Mesendoderm (in vitro differentiated cells): ENCODE results near the gene NQO2.
A peak's percentile ranks its signal among the peaks of the same experiment; 100 is the strongest.

Experiments
- DNase-seq: peaks from one replicate; pipeline ENCODE4 v3.0.0; 2013
- H2AK5ac ChIP-seq: 2 replicates; pipeline ENCODE4 v1.6.1; 2013; ENCODE audit warnings: low read length, inconsistent platforms
- H2BK120ac ChIP-seq: 2 replicates; pipeline ENCODE4 v1.6.1; 2013; ENCODE audit warnings: low read depth, mild to moderate bottlenecking, low read length, moderate library complexity, mixed read lengths
- H2BK15ac ChIP-seq: replicated peaks from 2 replicates; pipeline ENCODE4 v1.6.1; 2013; ENCODE audit warnings: low read depth, mild to moderate bottlenecking, moderate library complexity
- H2BK5ac ChIP-seq: 2 replicates; pipeline ENCODE4 v1.6.1; 2013; ENCODE audit warnings: low read length, inconsistent platforms
- H3K18ac ChIP-seq: 2 replicates; pipeline ENCODE4 v1.6.1; 2013; ENCODE audit warnings: mild to moderate bottlenecking, low read length, mixed read lengths
- H3K23ac ChIP-seq: one replicate; pipeline ENCODE4 v1.6.1; 2013; ENCODE audit warnings: low read length
- H3K27ac ChIP-seq: 2 replicates; pipeline ENCODE4 v1.5.1; 2013; ENCODE audit warnings: low read depth, mild to moderate bottlenecking, inconsistent platforms, low read length, moderate library complexity
- H3K27me3 ChIP-seq: 2 replicates; pipeline ENCODE4 v1.6.1; 2013; ENCODE audit warnings: low read length, control low read depth, mild to moderate bottlenecking, inconsistent platforms; ENCODE audit not compliant: insufficient read depth, poor library complexity
- H3K36me3 ChIP-seq: 2 replicates; pipeline ENCODE4 v1.6.1; 2013; ENCODE audit warnings: low read length, inconsistent platforms; ENCODE audit not compliant: control insufficient read depth, insufficient read depth
- H3K4ac ChIP-seq: one replicate; pipeline ENCODE4 v1.6.1; 2013; ENCODE audit warnings: low read depth, mild to moderate bottlenecking, low read length, moderate library complexity
- H3K4me1 ChIP-seq: 2 replicates; pipeline ENCODE4 v1.6.1; 2013; ENCODE audit warnings: low read depth, low read length, inconsistent platforms; ENCODE audit not compliant: control insufficient read depth
- H3K4me2 ChIP-seq: 2 replicates; pipeline ENCODE4 v1.6.1; 2013; ENCODE audit warnings: low read length
- H3K4me3 ChIP-seq: 2 replicates; pipeline ENCODE4 v1.5.1; 2013; ENCODE audit warnings: mild to moderate bottlenecking, low read length
- H3K56ac ChIP-seq: one replicate; pipeline ENCODE4 v1.6.1; 2013; ENCODE audit warnings: low read length
- H3K79me1 ChIP-seq: 2 replicates; pipeline ENCODE4 v1.6.1; 2013; ENCODE audit warnings: low read length, inconsistent platforms
- H3K79me2 ChIP-seq: 2 replicates; pipeline ENCODE4 v1.6.1; 2013; ENCODE audit warnings: mild to moderate bottlenecking, low read length; ENCODE audit not compliant: control insufficient read depth, insufficient read depth
- H3K9ac ChIP-seq: 2 replicates; pipeline ENCODE4 v1.6.1; 2013; ENCODE audit warnings: low read length, inconsistent platforms
- H4K5ac ChIP-seq: one replicate; pipeline ENCODE4 v1.6.1; 2013; ENCODE audit warnings: low read length
- H4K8ac ChIP-seq: one replicate; pipeline ENCODE4 v1.6.1; 2013; ENCODE audit warnings: low read depth, mild to moderate bottlenecking, control low read depth, low read length, moderate library complexity
- WGBS: extraction: QIAGEN DNeasy Blood & Tissue Kit; methylation state at CpG from one replicate; pipeline ENCODE4 v1.1.7; 2013; ENCODE audit warnings: low lambda C conversion rate, missing lambda C conversion rate; ENCODE audit not compliant: insufficient coverage; ENCODE audit errors: extremely low coverage; 5-methylcytosine and 5-hydroxymethylcytosine counted together

Gene NQO2

GRCh38 chr6:2979819-2980464 lies 19.8 kb upstream of the NQO2 start:
- Histone ChIP-seq H2AK5ac (no peak overlapping the region), H3K23ac (no peak overlapping the region), H3K9ac (no peak overlapping the region), H3K4me1 (peaks cover 8% of the 10 kb centered on the region), H3K4me2 (no peak overlapping the region), H3K18ac (no peak overlapping the region), H3K36me3 (no peaks in the 10 kb centered on the region), H2BK120ac (no peak overlapping the region), H3K27ac (no peak overlapping the region), H3K79me2 (no peaks in the 10 kb centered on the region), H3K4me3 (no peak overlapping the region), H2BK15ac (no peak overlapping the region), H2BK5ac (peak overlapping the region; percentile 23), H3K4ac (no peak overlapping the region), H4K8ac (no peak overlapping the region), H3K27me3 (no peaks in the 10 kb centered on the region), H4K5ac (no peak overlapping the region), H3K79me1 (no peaks in the 10 kb centered on the region), H3K56ac (no peak overlapping the region)
- no CpG with 5 or more reads among the region's 2 CpGs for WGBS
- DNase-seq = peak; percentile 68

- H2BK15ac ChIP-seq = no peak overlapping the region
- H3K18ac ChIP-seq = no peak overlapping the region
- H3K4me2 ChIP-seq = no peak overlapping the region
- no peaks in the 10 kb centered on the region for H3K79me2 ChIP-seq
- H4K5ac ChIP-seq = no peak overlapping the region
- peaks cover 11% of the 10 kb centered on the region for H3K4me1 ChIP-seq
- H3K9ac ChIP-seq = no peak overlapping the region
- DNase-seq = no peak
- H3K23ac ChIP-seq = no peak overlapping the region
- no peak overlapping the region for H3K27ac ChIP-seq
- no peaks in the 10 kb centered on the region for H3K36me3 ChIP-seq
- no peaks in the 10 kb centered on the region for H3K79me1 ChIP-seq
- WGBS = no CpG with 5 or more reads among the region's 3 CpGs
- H3K4ac ChIP-seq = peak overlapping the region; percentile 72
- no peaks in the 10 kb centered on the region for H3K27me3 ChIP-seq
- H2BK5ac ChIP-seq = no peak overlapping the region
- H2AK5ac ChIP-seq = no peak overlapping the region
- H2BK120ac ChIP-seq = no peak overlapping the region
- peak overlapping the region; percentile 12 for H3K56ac ChIP-seq
- H4K8ac ChIP-seq = no peak overlapping the region
- H3K4me3 ChIP-seq = no peak overlapping the region
Observed at GRCh38 chr6:2980465-2980855, 19.2 kb upstream of the NQO2 start.

- Histone ChIP-seq H3K36me3 (no peaks in the 10 kb centered on the region), H2BK120ac (no peak overlapping the region), H3K27me3 (no peaks in the 10 kb centered on the region), H3K56ac (peak overlapping the region; percentile 25), H3K79me1 (no peaks in the 10 kb centered on the region), H3K18ac (peak overlapping the region; percentile 39), H2AK5ac (no peak overlapping the region), H3K4me1 (peaks cover 11% of the 10 kb centered on the region), H3K79me2 (no peaks in the 10 kb centered on the region), H4K5ac (no peak overlapping the region), H3K4ac (no peak overlapping the region), H4K8ac (no peak overlapping the region), H2BK5ac (no peak overlapping the region), H3K27ac (no peak overlapping the region), H3K23ac (no peak overlapping the region), H3K9ac (no peak overlapping the region), H3K4me3 (no peak overlapping the region), H2BK15ac (no peak overlapping the region), H3K4me2 (no peak overlapping the region)
- DNase-seq = no peak
- WGBS = no CpG with 5 or more reads among the region's 4 CpGs
Observed at GRCh38 chr6:2982426-2983117, 17.1 kb upstream of the NQO2 start.

GRCh38 chr6:2984738-2985406 lies 14.8 kb upstream of the NQO2 start:
- H3K18ac ChIP-seq = peak overlapping the region; percentile 69
- H3K27me3 ChIP-seq = no peaks in the 10 kb centered on the region
- H3K23ac ChIP-seq = peak overlapping the region; percentile 89
- no peak overlapping the region for H3K4me2 ChIP-seq
- no peaks in the 10 kb centered on the region for H3K79me2 ChIP-seq
- peak overlapping the region; percentile 53 for H3K9ac ChIP-seq
- no peak overlapping the region for H4K8ac ChIP-seq
- DNase-seq = peak; percentile 91
- no CpG with 5 or more reads among the region's 12 CpGs for WGBS
- peak overlapping the region; percentile 79 for H3K27ac ChIP-seq
- H2AK5ac ChIP-seq = peak overlapping the region; percentile 90
- H2BK5ac ChIP-seq = peak overlapping the region; percentile 95
- no peaks in the 10 kb centered on the region for H3K36me3 ChIP-seq
- H3K4me1 ChIP-seq = peaks cover 14% of the 10 kb centered on the region
- no peak overlapping the region for H2BK120ac ChIP-seq
- H4K5ac ChIP-seq = no peak overlapping the region
- H3K56ac ChIP-seq = peak overlapping the region; percentile 89
- H3K4me3 ChIP-seq = no peak overlapping the region
- H3K4ac ChIP-seq = peak overlapping the region; percentile 77
- peak overlapping the region; percentile 14 for H2BK15ac ChIP-seq
- no peaks in the 10 kb centered on the region for H3K79me1 ChIP-seq

GRCh38 chr6:2986722-2987221 lies 12.9 kb upstream of the NQO2 start:
- no peak overlapping the region for H3K9ac ChIP-seq

More at GRCh38 chr6:2986722-2987221, 12.9 kb upstream of the NQO2 start:
- Histone ChIP-seq H2BK120ac (no peak overlapping the region), H3K4me2 (no peak overlapping the region), H3K27ac (peak overlapping the region; percentile 3), H3K79me2 (no peaks in the 10 kb centered on the region), H2BK15ac (no peak overlapping the region), H3K23ac (no peak overlapping the region), H3K36me3 (no peaks in the 10 kb centered on the region), H3K18ac (no peak overlapping the region), H4K5ac (no peak overlapping the region), H3K79me1 (no peaks in the 10 kb centered on the region), H2BK5ac (no peak overlapping the region), H3K56ac (peak overlapping the region; percentile 52), H3K4me3 (no peak overlapping the region), H3K27me3 (no peaks in the 10 kb centered on the region), H3K4ac (no peak overlapping the region), H3K4me1 (peaks cover 16% of the 10 kb centered on the region), H2AK5ac (peak overlapping the region; percentile 96), H4K8ac (no peak overlapping the region)
- no CpG with 5 or more reads among the region's 4 CpGs for WGBS
- no peak for DNase-seq
